Fibroblast of skin of scalp (primary cell): ENCODE results near the gene GPR4. TPM values are rescaled to one million over a fixed set of nuclear protein-coding genes. Genes with fewer than 3 reads are reported as not detected.
A peak's percentile ranks its signal among the peaks of the same experiment; 100 is the strongest.
"Not testable (repeated sequence)": the region's sequence is repeated elsewhere in the genome, so short reads cannot be mapped to it uniquely, and the experiment has no call there.

Source experiments
- DNase-seq: peaks from one replicate; pipeline ENCODE4 v3.0.0-alpha.2; 2013
- polyA plus RNA-seq, 2 experiments: library from polyadenylated mRNA; unstranded; fragments of 120-200 nt; gene quantifications; one replicate each; pipeline ENCODE4 v1.2.1, GENCODE V29; 2013; ENCODE audit not compliant: insufficient read length in 2 of 2

The GPR4 gene
- polyA plus RNA-seq (2013, experiment 1 of 2; ENCODE audit: insufficient read length), result 0.14 TPM
- 0.11 TPM for polyA plus RNA-seq (2013, experiment 2 of 2; ENCODE audit: insufficient read length)

GRCh38 chr19:45601524-45602374 is at the start of gene GPR4:
GPR4 (minus strand) TSS chr19:45602212; CDS start chr19:45591866, 10,346 bp downstream.
- DNase-seq, result no peak

- no peak for DNase-seq
Observed at GRCh38 chr19:45650722-45651121, 48.7 kb upstream of the GPR4 start.

- DNase-seq, result no peak
Observed at GRCh38 chr19:45646345-45646698, 44.3 kb upstream of the GPR4 start.

DNA sequence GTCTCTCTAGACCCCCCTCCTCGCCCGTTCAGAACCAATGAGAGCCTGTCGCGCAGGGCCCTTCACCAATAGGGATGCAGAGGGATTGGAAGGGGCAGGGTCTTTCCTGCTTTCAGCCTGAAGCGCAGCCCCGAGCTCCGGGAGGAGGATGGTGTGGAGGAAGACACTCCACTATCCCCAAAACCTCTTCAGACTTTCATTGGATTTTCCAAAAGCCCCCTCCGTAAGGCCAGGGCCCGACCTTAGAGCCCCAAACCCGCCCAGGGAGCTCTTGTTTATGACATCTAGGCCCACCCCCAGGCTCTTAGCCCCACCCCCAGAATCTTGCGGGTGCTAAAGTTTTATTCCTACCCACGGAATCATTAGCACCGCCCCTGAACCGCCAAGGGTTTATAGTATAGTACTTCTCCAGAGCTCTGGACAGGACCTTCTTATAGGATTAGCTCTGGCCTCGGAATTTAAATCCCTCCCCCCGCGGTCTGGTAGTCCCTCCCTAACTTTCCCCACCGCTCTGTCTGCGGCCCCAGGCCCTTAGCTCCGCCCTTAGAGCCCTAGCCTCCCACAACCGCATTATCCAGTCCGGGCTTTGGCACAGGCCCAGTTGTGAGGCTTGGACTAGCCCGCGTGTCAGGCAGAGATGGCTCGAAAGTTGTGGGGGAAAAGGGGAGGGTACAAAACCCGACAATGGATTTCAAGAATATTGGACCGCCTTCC is 43.8 kb upstream of the GPR4 start:
- peak; percentile 95 for DNase-seq

GRCh38 chr19:45645068-45645630 is 43.1 kb upstream of the GPR4 start:
- no peak for DNase-seq

GRCh38 chr19:45643927-45644771 is 42.1 kb upstream of the GPR4 start:
- DNase-seq, result no peak

- peak; percentile 80 for DNase-seq
Observed at GRCh38 chr19:45643024-45643926, 41.3 kb upstream of the GPR4 start.

DNA sequence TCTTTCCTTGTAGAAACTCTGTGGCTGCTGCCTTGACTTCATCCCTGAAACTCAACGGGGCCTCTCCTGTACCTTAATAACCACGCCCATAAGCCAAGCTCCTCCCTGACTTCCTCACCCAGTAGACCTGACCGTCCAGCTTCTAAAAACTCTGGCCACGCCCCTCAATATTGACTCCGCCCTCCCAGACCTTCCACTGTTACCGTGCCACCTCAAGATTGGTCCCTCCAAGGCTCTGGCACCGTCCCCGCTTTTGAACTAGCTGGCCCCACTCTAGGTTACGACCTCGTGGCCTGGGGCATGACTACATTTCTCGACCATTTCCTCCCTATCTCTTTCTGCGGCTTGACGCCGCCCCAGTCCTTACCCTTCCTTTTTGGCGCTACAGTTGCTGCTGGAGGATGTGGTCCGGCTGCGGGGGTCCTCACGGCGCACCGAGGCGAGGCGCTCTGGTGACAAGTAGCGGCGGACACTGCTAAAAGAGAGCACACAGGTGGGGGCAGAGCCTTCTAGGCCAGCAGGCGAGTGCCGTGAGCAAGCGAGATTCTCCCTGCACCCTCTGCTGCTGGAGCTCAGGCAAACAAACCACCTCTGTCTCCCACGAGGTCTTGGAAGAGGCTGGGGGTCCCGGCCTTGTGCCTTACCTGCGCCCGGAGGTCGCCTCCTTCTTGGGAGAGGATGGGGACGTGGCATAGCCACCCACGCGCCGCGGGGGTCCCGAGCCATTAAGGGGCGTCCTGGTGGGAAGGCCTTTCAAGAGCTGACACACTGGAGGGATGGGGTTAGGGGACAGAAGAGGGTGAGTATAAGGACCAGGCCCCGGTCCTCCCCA is 39.5 kb upstream of the GPR4 start:
- DNase-seq, result peak; percentile 76

- DNase-seq, result no peak
Observed at GRCh38 chr19:45640849-45641273, 38.8 kb upstream of the GPR4 start.

- DNase-seq, result peak; percentile 39
Observed at GRCh38 chr19:45638930-45639729, 37.1 kb upstream of the GPR4 start, which contains the start of gene EML2. EML2 (minus strand) TSS chr19:45639397; CDS start chr19:45639376, 21 bp downstream.

DNA sequence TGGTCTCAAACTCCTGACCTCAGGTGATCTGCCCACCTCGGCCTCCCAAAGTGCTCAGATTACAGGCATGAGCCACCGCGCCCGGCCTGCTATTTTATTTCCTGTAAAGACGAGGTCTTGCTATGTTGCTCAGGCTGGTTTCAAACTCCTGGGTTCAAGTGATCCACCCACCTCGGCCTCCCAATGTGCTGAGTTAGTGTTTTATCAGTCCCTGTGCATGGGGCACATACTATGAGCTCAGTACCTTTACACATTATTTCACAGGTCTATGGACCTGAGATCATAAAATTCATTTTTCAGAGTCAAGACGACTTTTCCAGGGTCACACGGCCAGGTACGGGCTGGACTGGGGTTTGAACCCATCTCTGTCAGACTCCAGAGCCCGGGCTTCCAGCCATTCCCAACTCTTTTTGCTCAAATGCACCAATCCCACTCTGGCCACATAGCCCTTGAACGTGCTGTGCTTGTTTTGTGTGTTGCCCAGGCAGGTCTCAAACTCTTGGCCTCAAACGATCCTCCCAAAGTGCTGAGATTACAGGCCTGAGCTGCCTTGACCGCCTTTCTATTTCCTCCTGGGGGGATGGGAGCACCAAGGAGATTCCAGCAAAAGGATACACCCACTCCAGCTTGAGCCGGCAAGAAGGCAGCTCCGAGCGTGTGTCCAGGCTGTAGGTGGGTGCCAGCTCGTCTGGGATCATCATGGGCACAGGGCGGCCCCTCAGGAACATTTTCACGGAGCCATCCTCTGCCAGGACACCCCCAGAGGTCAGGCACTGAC is 36.1 kb upstream of the GPR4 start:
- peak; percentile 37 for DNase-seq

DNA sequence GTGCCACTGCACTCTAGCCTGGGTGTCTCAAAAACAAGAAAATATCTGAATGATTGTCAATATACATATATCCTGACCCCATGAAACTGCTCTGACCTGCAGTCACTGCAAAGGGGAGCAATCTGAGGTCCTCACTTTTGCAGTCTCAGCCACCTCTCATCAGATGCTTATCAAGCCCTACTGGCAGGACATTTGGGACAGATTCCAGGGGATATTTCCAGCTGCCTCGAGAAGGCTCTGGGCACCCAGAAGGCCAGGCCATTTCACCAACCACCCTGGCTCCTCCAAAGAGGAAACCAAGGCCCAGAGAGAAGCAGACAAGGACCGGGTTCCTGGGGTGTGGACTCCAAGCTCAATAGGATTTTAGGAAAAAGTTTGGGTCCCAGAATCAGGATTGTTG is 34.9 kb upstream of the GPR4 start:
- DNase-seq, result no peak

DNA sequence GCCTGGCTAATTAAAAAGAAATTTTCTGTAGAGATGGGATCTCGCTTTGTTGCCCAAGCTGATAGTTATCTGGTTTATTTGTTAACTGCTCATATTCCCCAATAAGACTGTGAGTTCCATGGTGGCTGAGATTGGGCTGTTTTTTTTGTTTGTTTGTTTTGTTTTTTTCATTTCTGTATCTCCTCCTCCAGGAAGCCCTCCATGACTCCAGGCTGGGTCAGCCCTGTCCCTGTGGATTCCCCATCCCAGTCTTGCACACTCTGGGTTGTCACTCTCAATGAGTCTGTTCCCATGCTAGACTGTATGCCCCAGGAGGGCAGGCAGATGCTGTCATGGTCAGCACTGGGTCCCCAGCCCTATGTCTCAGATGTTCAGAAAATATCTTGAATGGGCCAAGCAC is 34.3 kb upstream of the GPR4 start:
- no peak for DNase-seq

GRCh38 chr19:45632468-45633196 is 30.6 kb upstream of the GPR4 start:
- DNase-seq, result peak; percentile 92

GRCh38 chr19:45630463-45630862 is 28.5 kb upstream of the GPR4 start:
- peak; percentile 95 for DNase-seq

DNA sequence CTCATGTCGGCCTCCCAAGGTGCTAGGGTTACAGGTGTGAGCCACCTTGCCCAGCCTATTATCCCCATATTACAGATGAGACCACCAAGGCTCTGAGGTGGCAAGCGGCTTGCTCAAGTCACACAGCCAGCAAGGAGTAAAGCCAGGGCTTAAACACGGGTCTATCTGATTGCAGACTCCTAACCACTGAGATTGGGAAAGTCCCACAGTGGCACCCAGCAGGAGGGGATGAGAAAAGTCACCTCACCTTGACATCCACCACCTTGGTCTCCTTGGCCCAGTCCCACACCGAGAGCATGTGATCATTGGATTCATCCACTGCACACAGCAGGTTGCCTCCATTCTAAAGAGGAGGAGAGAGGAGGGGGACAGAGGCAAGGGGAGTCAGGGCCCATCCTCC is 27.7 kb upstream of the GPR4 start:
- no peak for DNase-seq

- DNase-seq, result not testable (repeated sequence)
Observed at GRCh38 chr19:45628219-45628618, 26.2 kb upstream of the GPR4 start.

GRCh38 chr19:45623984-45624383 is 22.0 kb upstream of the GPR4 start:
- no peak for DNase-seq
